CD4-positive, CD25-positive, alpha-beta regulatory T cell (primary cell): ENCODE results near the gene ACVR2B. TPM values are rescaled to one million over a fixed set of nuclear protein-coding genes. Genes with fewer than 3 reads are reported as not detected.

Source experiments
- ATAC-seq, 2 donors: fragments of 150-1000 bp; cut with Tn5 transposase; one replicate each; pipeline ENCODE4 v1.10.0; 2021; ENCODE audit warnings: low read depth in 2 of 2, moderate number of reproducible peaks in 2 of 2, moderate library complexity in 1 of 2
- DNase-seq, 3 donors: peaks; one replicate each; pipeline versions ENCODE4 v3.0.0 to v3.0.0-alpha.2; 2012 to 2022; ENCODE audit warnings: mixed read lengths in 1 of 3
- H3K27ac ChIP-seq: one replicate; pipeline ENCODE4 v1.7.0; 2013; ENCODE audit warnings: mild to moderate bottlenecking, low read length; ENCODE audit not compliant: insufficient read depth, poor library complexity, severe bottlenecking
- H3K27me3 ChIP-seq: one replicate; pipeline ENCODE4 v1.7.0; 2013; ENCODE audit warnings: low read length; ENCODE audit not compliant: control insufficient read depth, insufficient read depth
- H3K36me3 ChIP-seq: one replicate; pipeline ENCODE4 v1.7.0; 2013; ENCODE audit warnings: mild to moderate bottlenecking, low read length, moderate library complexity; ENCODE audit not compliant: control insufficient read depth, insufficient read depth
- H3K4me1 ChIP-seq: 2 replicates; pipeline ENCODE4 v1.7.0; 2013; ENCODE audit warnings: mild to moderate bottlenecking, low read length; ENCODE audit not compliant: insufficient read depth, control insufficient read depth, poor library complexity, severe bottlenecking
- H3K4me3 ChIP-seq: one replicate; pipeline ENCODE4 v1.7.0; 2013; ENCODE audit warnings: low read depth, mild to moderate bottlenecking, low read length, moderate library complexity
- H3K9me3 ChIP-seq, 2 experiments: 1 replicate in 1 of 2; 2 replicates in 1 of 2; pipeline ENCODE4 v1.7.0; 2013; ENCODE audit warnings: low read length in 2 of 2, mild to moderate bottlenecking in 1 of 2, moderate library complexity in 1 of 2; ENCODE audit not compliant: control insufficient read depth in 2 of 2
- H3K27ac Mint-ChIP-seq, 3 donors: one replicate each; pipeline ENCODE4 v1.8.0; 2020 to 2022; ENCODE audit warnings: mild to moderate bottlenecking in 3 of 3, mixed read lengths in 3 of 3, moderate library complexity in 2 of 3
- H3K27me3 Mint-ChIP-seq: one replicate; pipeline ENCODE4 v1.8.0; 2022; ENCODE audit warnings: mild to moderate bottlenecking, mixed read lengths
- H3K36me3 Mint-ChIP-seq: one replicate; pipeline ENCODE4 v1.8.0; 2020; ENCODE audit warnings: mixed read lengths
- H3K4me1 Mint-ChIP-seq, 4 donors: one replicate each; pipeline ENCODE4 v1.8.0; 2020 to 2022; ENCODE audit warnings: mixed read lengths in 4 of 4, mild to moderate bottlenecking in 1 of 4
- H3K4me3 Mint-ChIP-seq, 4 donors: one replicate each; pipeline ENCODE4 v1.8.0; 2020 to 2022; ENCODE audit warnings: mild to moderate bottlenecking in 4 of 4, mixed read lengths in 4 of 4, moderate library complexity in 3 of 4
- H3K9me3 Mint-ChIP-seq, 7 donors: one replicate each; pipeline ENCODE4 v1.8.0; 2020 to 2022; ENCODE audit warnings: mixed read lengths in 7 of 7, mild to moderate bottlenecking in 3 of 7, moderate library complexity in 2 of 7
- polyA plus RNA-seq, 4 donors: library from polyadenylated mRNA; unstranded; fragments of 300-500 nt; fragmentation: Illumina TruSeq; gene quantifications; one replicate each; pipeline ENCODE4 v1.2.3, GENCODE V29; 2021
- total RNA-seq: library from RNA; stranded (reverse); gene quantifications from one replicate; pipeline ENCODE4 v1.2.3, GENCODE V29; 2022

Gene ACVR2B
- total and polyA plus RNA-seq, 5 donors from 2014 or later, result 0.14 to 12.7 (median 1.4) TPM

DNA sequence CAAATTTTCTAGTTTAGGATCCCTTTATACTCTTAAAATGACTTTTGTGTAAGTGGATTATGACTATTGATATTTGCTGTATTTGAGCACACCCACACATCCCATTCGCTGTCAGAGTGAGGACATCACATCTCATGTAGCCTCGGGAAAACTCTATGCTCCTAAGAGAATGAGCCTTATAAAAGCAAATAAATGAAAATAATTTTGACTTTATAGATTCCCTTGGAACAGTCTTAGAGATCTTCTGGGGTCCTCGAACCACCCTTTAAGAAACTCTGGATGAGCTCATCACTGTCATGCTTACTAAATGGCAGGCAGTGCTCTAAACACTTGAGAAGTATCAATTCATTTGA, 26.4 kb downstream of the ACVR2B start:
- H3K4me1 ChIP-seq, result no peaks in the 10 kb centered on the region
- peaks cover 19% of the 10 kb centered on the region for H3K36me3 Mint-ChIP-seq
- ATAC-seq (no peak), DNase-seq (no peak)
- H3K4me3 Mint-ChIP-seq, result no peak overlapping the region
- no peaks in the 10 kb centered on the region for H3K9me3 ChIP-seq
- no peak overlapping the region for H3K27ac ChIP-seq
- H3K4me3 ChIP-seq, result no peak overlapping the region
- H3K36me3 ChIP-seq, result peaks cover 39% of the 10 kb centered on the region
- no peaks in the 10 kb centered on the region for H3K9me3 Mint-ChIP-seq
- peaks cover 0 to 2% (median 0%) of the 10 kb centered on the region in 4 donors for H3K4me1 Mint-ChIP-seq
- no peaks in the 10 kb centered on the region for H3K27me3 ChIP-seq
- H3K27me3 Mint-ChIP-seq, result no peaks in the 10 kb centered on the region
- H3K27ac Mint-ChIP-seq, result no peak overlapping the region

DNA sequence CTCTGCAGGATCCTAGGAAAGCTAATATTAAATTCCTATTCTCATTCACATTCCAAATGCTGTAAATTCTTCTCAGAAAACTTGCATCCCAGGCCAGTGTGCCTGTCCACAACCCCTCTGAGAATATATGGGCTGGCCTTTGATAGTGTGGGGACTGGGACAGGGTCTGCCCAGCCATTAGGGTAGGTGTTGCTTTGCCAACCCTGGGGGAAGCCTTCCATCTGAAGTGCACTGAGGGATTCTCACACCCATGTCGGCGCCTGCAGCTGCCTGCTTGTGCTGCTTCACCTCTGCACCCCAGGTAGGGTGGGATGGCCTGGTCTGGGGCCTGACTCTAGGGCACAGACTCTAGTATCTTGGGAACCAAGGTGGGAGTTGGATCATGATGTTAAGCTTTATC, 27.2 kb downstream of the ACVR2B start:
- Histone ChIP-seq H3K27ac (no peak overlapping the region), H3K36me3 (peaks cover 39% of the 10 kb centered on the region), H3K9me3 (no peaks in the 10 kb centered on the region), H3K27me3 (no peaks in the 10 kb centered on the region), H3K4me1 (no peaks in the 10 kb centered on the region), H3K4me3 (no peak overlapping the region)
- peaks cover 19% of the 10 kb centered on the region for H3K36me3 Mint-ChIP-seq
- peak overlapping the region in 1 of 3 donors; percentile 17 for H3K27ac Mint-ChIP-seq
- no peak for DNase-seq
- H3K27me3 Mint-ChIP-seq, result no peaks in the 10 kb centered on the region
- peaks cover 0 to 2% (median 0%) of the 10 kb centered on the region in 4 donors for H3K4me1 Mint-ChIP-seq
- H3K4me3 Mint-ChIP-seq, result no peak overlapping the region
- no peak for ATAC-seq
- H3K9me3 Mint-ChIP-seq, result no peaks in the 10 kb centered on the region

DNA sequence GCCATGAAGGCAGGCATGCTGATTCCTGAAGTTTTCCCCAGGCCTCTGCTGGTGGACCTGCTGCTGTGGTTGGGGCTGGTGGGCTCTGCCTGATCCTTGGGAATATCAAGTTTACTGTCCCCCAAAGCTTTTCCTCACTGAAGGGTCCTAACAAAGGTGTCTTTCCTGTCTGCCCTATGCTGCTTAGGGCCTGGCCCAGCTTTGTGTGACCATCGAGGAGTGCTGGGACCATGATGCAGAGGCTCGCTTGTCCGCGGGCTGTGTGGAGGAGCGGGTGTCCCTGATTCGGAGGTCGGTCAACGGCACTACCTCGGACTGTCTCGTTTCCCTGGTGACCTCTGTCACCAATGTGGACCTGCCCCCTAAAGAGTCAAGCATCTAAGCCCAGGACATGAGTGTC, 29.3 kb downstream of the ACVR2B start:
- H3K9me3 ChIP-seq, result no peaks in the 10 kb centered on the region
- Mint-ChIP-seq H3K27ac (no peak overlapping the region), H3K9me3 (no peaks in the 10 kb centered on the region), H3K36me3 (peaks cover 19% of the 10 kb centered on the region), H3K4me3 (no peak overlapping the region), H3K27me3 (no peaks in the 10 kb centered on the region), H3K4me1 (peaks cover 0 to 2% (median 0%) of the 10 kb centered on the region in 4 donors)
- no peak overlapping the region for H3K27ac ChIP-seq
- H3K27me3 ChIP-seq, result no peaks in the 10 kb centered on the region
- peaks cover 39% of the 10 kb centered on the region for H3K36me3 ChIP-seq
- DNase-seq (no peak), ATAC-seq (no peak)
- no peaks in the 10 kb centered on the region for H3K4me1 ChIP-seq
- no peak overlapping the region for H3K4me3 ChIP-seq

DNA sequence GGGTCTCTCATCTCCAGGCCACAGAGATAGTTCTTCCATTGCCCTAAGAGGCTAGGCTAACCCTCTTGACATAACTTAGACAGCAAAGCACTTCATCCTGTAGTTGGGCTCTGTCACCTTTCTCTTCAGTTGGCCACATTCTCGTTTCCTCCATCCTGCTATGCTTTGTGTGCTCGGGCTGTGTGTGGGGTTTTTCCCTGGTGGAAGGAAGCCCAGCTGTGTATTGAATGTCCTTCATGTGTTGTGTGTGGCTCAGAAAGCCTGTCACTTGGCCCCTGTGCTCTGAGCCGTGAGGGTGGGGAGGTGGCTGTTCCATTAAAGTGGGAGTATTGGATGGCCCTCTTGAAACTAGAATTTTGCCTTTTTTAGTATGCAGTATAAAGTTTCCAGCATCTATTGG, 33.6 kb downstream of the ACVR2B start:
- H3K36me3 ChIP-seq, result peaks cover 16% of the 10 kb centered on the region
- H3K27ac ChIP-seq, result no peak overlapping the region
- H3K4me3 ChIP-seq, result no peak overlapping the region
- H3K36me3 Mint-ChIP-seq, result peaks cover 7% of the 10 kb centered on the region
- H3K4me1 Mint-ChIP-seq, result no peaks in the 10 kb centered on the region
- DNase-seq (peak in 1 of 3 donors; percentile 7), ATAC-seq (no peak)
- no peaks in the 10 kb centered on the region for H3K27me3 Mint-ChIP-seq
- H3K4me3 Mint-ChIP-seq, result no peak overlapping the region
- H3K27ac Mint-ChIP-seq, result peak overlapping the region in 1 of 3 donors; percentile 38
- H3K27me3 ChIP-seq, result no peaks in the 10 kb centered on the region
- no peaks in the 10 kb centered on the region for H3K9me3 Mint-ChIP-seq
- H3K4me1 ChIP-seq, result no peaks in the 10 kb centered on the region
- no peaks in the 10 kb centered on the region for H3K9me3 ChIP-seq

DNA sequence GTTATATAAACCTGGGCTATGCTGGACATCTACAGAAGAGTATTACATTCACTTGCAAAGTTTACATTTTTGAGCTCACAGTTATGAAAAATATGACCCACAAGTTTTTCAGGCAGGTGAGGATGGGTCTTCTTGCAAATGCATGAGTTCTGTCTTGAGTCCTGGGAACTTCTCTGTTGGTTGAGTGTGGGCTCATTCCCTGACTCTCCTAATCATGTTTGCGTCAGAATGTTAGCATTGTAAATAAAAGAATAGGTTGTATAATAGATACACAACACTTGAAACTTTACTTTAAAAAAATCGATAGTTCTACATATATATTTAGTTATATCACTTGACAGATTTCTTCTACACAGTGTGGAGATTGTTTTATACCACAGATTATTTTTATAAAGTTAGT, 35.3 kb downstream of the ACVR2B start:
- Mint-ChIP-seq H3K27ac (no peak overlapping the region), H3K9me3 (no peaks in the 10 kb centered on the region), H3K36me3 (no peaks in the 10 kb centered on the region), H3K4me3 (no peak overlapping the region), H3K27me3 (no peaks in the 10 kb centered on the region), H3K4me1 (no peaks in the 10 kb centered on the region)
- Histone ChIP-seq H3K27ac (no peak overlapping the region), H3K4me1 (no peaks in the 10 kb centered on the region), H3K27me3 (no peaks in the 10 kb centered on the region), H3K36me3 (peaks cover under 1% of the 10 kb centered on the region), H3K4me3 (no peak overlapping the region), H3K9me3 (no peaks in the 10 kb centered on the region)
- ATAC-seq (no peak), DNase-seq (no peak)

DNA sequence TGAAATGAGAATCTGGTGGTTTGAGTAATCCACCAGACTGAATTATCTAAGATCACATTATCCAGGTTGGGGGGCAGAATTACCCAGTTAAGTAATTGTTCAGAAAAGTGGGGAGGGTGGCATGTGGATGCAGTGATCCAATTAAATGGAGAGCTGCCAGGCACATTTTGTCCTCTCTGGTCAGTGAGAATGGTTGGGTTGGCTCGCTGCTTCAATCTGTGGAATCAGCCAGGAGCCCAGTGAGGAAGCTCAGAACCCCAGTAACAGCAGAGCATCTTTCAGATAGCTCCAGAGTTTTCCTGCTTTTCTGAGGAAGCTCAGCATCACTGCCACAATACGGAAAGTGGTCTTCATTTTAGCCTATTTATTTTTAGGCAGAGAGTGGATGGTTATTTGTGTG, 36.1 kb downstream of the ACVR2B start:
- Histone ChIP-seq H3K36me3 (no peaks in the 10 kb centered on the region), H3K27ac (no peak overlapping the region), H3K27me3 (no peaks in the 10 kb centered on the region), H3K4me3 (no peak overlapping the region), H3K4me1 (no peaks in the 10 kb centered on the region), H3K9me3 (no peaks in the 10 kb centered on the region)
- Mint-ChIP-seq H3K9me3 (no peaks in the 10 kb centered on the region), H3K4me1 (no peaks in the 10 kb centered on the region), H3K4me3 (no peak overlapping the region), H3K27ac (no peak overlapping the region), H3K36me3 (no peaks in the 10 kb centered on the region), H3K27me3 (no peaks in the 10 kb centered on the region)
- no peak for ATAC-seq
- no peak for DNase-seq

DNA sequence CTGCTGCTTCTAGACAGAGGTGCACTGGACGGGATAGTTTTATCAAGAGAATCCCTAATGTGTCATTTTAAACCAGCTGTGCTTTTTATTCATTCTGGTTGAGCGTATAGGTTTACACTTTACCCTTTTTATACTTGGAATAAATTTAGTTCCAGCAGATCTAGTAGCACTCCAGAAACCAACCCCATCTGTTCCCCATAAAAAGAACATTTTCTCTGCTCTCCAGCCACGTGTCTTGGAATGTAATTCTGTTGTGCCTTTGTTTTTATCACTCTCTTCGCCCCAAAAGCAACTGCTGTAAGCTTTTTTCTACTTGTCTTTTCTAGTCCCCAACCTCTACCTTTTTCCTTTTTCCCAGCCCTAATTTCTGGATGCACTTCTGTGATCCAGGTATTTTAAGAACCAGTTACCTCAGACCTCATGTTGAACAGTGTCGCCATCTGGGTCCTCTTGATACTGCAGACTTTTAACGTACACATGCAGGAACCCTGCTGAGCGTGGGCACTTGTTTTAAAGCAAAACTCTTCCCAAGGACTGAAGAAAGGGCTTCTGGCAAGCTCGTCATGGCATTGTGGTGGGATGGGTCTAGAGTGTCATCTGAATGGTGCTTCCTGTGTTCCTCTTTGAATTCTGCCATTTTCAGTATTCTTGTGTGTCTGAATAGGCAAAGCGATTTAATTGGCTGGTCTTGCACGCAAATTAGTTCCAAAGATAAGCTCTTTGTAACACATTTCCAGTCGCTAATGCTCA, 36.8 kb downstream of the ACVR2B start:
- H3K4me3 ChIP-seq, result no peak overlapping the region
- no peaks in the 10 kb centered on the region for H3K9me3 Mint-ChIP-seq
- H3K27ac ChIP-seq, result no peak overlapping the region
- no peaks in the 10 kb centered on the region for H3K4me1 ChIP-seq
- no peaks in the 10 kb centered on the region for H3K36me3 ChIP-seq
- no peaks in the 10 kb centered on the region for H3K4me1 Mint-ChIP-seq
- no peaks in the 10 kb centered on the region for H3K9me3 ChIP-seq
- H3K4me3 Mint-ChIP-seq, result no peak overlapping the region
- H3K27ac Mint-ChIP-seq, result peak overlapping the region in 1 of 3 donors; percentile 68
- H3K27me3 Mint-ChIP-seq, result no peaks in the 10 kb centered on the region
- DNase-seq (no peak), ATAC-seq (no peak)
- no peaks in the 10 kb centered on the region for H3K36me3 Mint-ChIP-seq
- no peaks in the 10 kb centered on the region for H3K27me3 ChIP-seq

DNA sequence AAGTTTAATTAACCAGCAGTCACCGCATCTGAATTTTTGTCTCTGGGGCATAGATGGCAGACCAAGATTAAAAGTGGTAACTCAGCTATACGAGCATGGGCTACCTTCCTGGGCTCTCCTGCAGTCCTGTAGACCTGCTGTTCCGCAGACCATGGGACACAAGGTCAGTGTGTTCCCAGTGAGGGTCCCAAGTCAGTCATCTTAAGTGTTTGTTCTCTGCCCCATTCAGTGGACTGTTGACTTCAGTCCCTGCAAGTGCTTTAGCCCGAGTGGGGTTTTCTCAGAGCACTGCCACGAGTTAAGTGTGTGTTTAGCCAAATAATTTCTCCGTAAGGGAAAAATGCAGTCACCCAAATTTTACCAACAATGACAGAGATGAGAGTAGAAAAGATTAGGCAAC, 37.5 kb downstream of the ACVR2B start:
- no peak for ATAC-seq
- H3K4me3 Mint-ChIP-seq, result no peak overlapping the region
- H3K27me3 Mint-ChIP-seq, result no peaks in the 10 kb centered on the region
- no peak overlapping the region for H3K27ac Mint-ChIP-seq
- no peaks in the 10 kb centered on the region for H3K36me3 Mint-ChIP-seq
- Histone ChIP-seq H3K4me3 (no peak overlapping the region), H3K36me3 (no peaks in the 10 kb centered on the region), H3K27me3 (no peaks in the 10 kb centered on the region), H3K9me3 (no peaks in the 10 kb centered on the region), H3K4me1 (no peaks in the 10 kb centered on the region), H3K27ac (no peak overlapping the region)
- no peak for DNase-seq
- peaks cover 0 to 2% (median under 1%) of the 10 kb centered on the region in 4 donors for H3K4me1 Mint-ChIP-seq
- no peaks in the 10 kb centered on the region for H3K9me3 Mint-ChIP-seq
